Measurements from ENCODE around the gene SPP2. TPM values are rescaled to one million over a fixed set of nuclear protein-coding genes. Genes with fewer than 3 reads are reported as not detected.

Gene SPP2
- total and polyA plus RNA-seq, 5 donors from 2014 or later: not detected

- Mint-ChIP-seq H3K4me1 (peaks cover 0 to 5% (median 0%) of the 10 kb centered on the region in 4 donors), H3K9me3 (peaks cover 0 to 2% (median 0%) of the 10 kb centered on the region in 7 donors), H3K27me3 (peaks cover 25% of the 10 kb centered on the region), H3K27ac (no peak overlapping the region), H3K4me3 (no peak overlapping the region), H3K36me3 (no peaks in the 10 kb centered on the region)
- H3K9me3 ChIP-seq (ENCODE audit: control insufficient read depth in 2 of 2, low read length in 2 of 2): no peaks in the 10 kb centered on the region
- ATAC-seq (ENCODE audit: low read depth in 2 of 2) (no peak), DNase-seq (no peak)
- H3K36me3 ChIP-seq (ENCODE audit: control insufficient read depth, insufficient read depth, low read length): no peaks in the 10 kb centered on the region
- H3K4me3 ChIP-seq (ENCODE audit: low read depth, low read length): no peak overlapping the region
- no peaks in the 10 kb centered on the region for H3K4me1 ChIP-seq (ENCODE audit: control insufficient read depth, insufficient read depth, low read length, poor library complexity, severe bottlenecking)
- H3K27ac ChIP-seq (ENCODE audit: insufficient read depth, low read length, poor library complexity, severe bottlenecking): no peak overlapping the region
- peaks cover 7% of the 10 kb centered on the region for H3K27me3 ChIP-seq (ENCODE audit: control insufficient read depth, insufficient read depth, low read length)
Measured at GRCh38 chr2:234060236-234060635, 9.7 kb downstream of the SPP2 start.

- Mint-ChIP-seq H3K27ac (no peak overlapping the region), H3K4me1 (peaks cover 0 to 5% (median 0%) of the 10 kb centered on the region in 4 donors), H3K9me3 (peaks cover 0 to 5% (median 0%) of the 10 kb centered on the region in 7 donors), H3K4me3 (no peak overlapping the region), H3K27me3 (peaks cover 36% of the 10 kb centered on the region), H3K36me3 (no peaks in the 10 kb centered on the region)
- DNase-seq (no peak), ATAC-seq (ENCODE audit: low read depth in 2 of 2) (no peak)
- Histone ChIP-seq H3K4me1 (ENCODE audit: control insufficient read depth, insufficient read depth, low read length, poor library complexity, severe bottlenecking) (no peaks in the 10 kb centered on the region), H3K27me3 (ENCODE audit: control insufficient read depth, insufficient read depth, low read length) (peaks cover 11% of the 10 kb centered on the region), H3K36me3 (ENCODE audit: control insufficient read depth, insufficient read depth, low read length) (no peaks in the 10 kb centered on the region), H3K4me3 (ENCODE audit: low read depth, low read length) (no peak overlapping the region), H3K9me3 (ENCODE audit: control insufficient read depth in 2 of 2, low read length in 2 of 2) (no peaks in the 10 kb centered on the region), H3K27ac (ENCODE audit: insufficient read depth, low read length, poor library complexity, severe bottlenecking) (no peak overlapping the region)
Measured at GRCh38 chr2:234061624-234062257, 11.2 kb downstream of the SPP2 start.

- Mint-ChIP-seq H3K36me3 (no peaks in the 10 kb centered on the region), H3K4me3 (no peak overlapping the region), H3K27me3 (peaks cover 29% of the 10 kb centered on the region), H3K4me1 (peaks cover 0 to 2% (median 0%) of the 10 kb centered on the region in 4 donors), H3K27ac (no peak overlapping the region), H3K9me3 (peaks cover 0 to 8% (median 5%) of the 10 kb centered on the region in 7 donors)
- Histone ChIP-seq H3K9me3 (ENCODE audit: control insufficient read depth in 2 of 2, low read length in 2 of 2) (peaks cover 0 to 8% of the 10 kb centered on the region in 2 experiments), H3K4me3 (ENCODE audit: low read depth, low read length) (no peak overlapping the region), H3K27me3 (ENCODE audit: control insufficient read depth, insufficient read depth, low read length) (peaks cover 10% of the 10 kb centered on the region), H3K27ac (ENCODE audit: insufficient read depth, low read length, poor library complexity, severe bottlenecking) (no peak overlapping the region), H3K4me1 (ENCODE audit: control insufficient read depth, insufficient read depth, low read length, poor library complexity, severe bottlenecking) (no peaks in the 10 kb centered on the region), H3K36me3 (ENCODE audit: control insufficient read depth, insufficient read depth, low read length) (no peaks in the 10 kb centered on the region)
- ATAC-seq (ENCODE audit: low read depth in 2 of 2) (no peak), DNase-seq (no peak)
Measured at GRCh38 chr2:234066587-234066986, 16.1 kb downstream of the SPP2 start.

GRCh38 chr2:234071664-234072063 lies 21.2 kb downstream of the SPP2 start:
- no peak overlapping the region for H3K4me3 Mint-ChIP-seq
- H3K27ac Mint-ChIP-seq: no peak overlapping the region
- peaks cover 8% of the 10 kb centered on the region for H3K27me3 Mint-ChIP-seq
- no peak overlapping the region for H3K4me3 ChIP-seq (ENCODE audit: low read depth, low read length)
- H3K36me3 Mint-ChIP-seq: no peaks in the 10 kb centered on the region
- peaks cover 0 to 4% (median 0%) of the 10 kb centered on the region in 4 donors for H3K4me1 Mint-ChIP-seq
- H3K36me3 ChIP-seq (ENCODE audit: control insufficient read depth, insufficient read depth, low read length): no peaks in the 10 kb centered on the region
- H3K4me1 ChIP-seq (ENCODE audit: control insufficient read depth, insufficient read depth, low read length, poor library complexity, severe bottlenecking): no peaks in the 10 kb centered on the region
- peak; percentile 24 to 34 for ATAC-seq (ENCODE audit: low read depth in 2 of 2)
- peaks cover 0 to 8% (median 3%) of the 10 kb centered on the region in 7 donors for H3K9me3 Mint-ChIP-seq
- H3K9me3 ChIP-seq (ENCODE audit: control insufficient read depth in 2 of 2, low read length in 2 of 2): peaks cover 0 to 8% of the 10 kb centered on the region in 2 experiments
- DNase-seq: no peak
- no peak overlapping the region for H3K27ac ChIP-seq (ENCODE audit: insufficient read depth, low read length, poor library complexity, severe bottlenecking)
- H3K27me3 ChIP-seq (ENCODE audit: control insufficient read depth, insufficient read depth, low read length): peaks cover 5% of the 10 kb centered on the region

GRCh38 chr2:234072454-234072853 lies 22.0 kb downstream of the SPP2 start:
- peaks cover 0 to 8% (median 1%) of the 10 kb centered on the region in 7 donors for H3K9me3 Mint-ChIP-seq
- peaks cover 0 to 8% of the 10 kb centered on the region in 2 experiments for H3K9me3 ChIP-seq (ENCODE audit: control insufficient read depth in 2 of 2, low read length in 2 of 2)

GRCh38 chr2:234074751-234075517 lies 24.4 kb downstream of the SPP2 start:
- ATAC-seq (ENCODE audit: low read depth in 2 of 2) (no peak), DNase-seq (no peak)
- H3K4me3 ChIP-seq (ENCODE audit: low read depth, low read length): no peak overlapping the region
- Mint-ChIP-seq H3K4me1 (peaks cover 0 to 6% (median 0%) of the 10 kb centered on the region in 4 donors), H3K9me3 (peaks cover 0 to 5% (median 0%) of the 10 kb centered on the region in 7 donors), H3K27ac (no peak overlapping the region), H3K4me3 (no peak overlapping the region), H3K27me3 (peaks cover 9% of the 10 kb centered on the region), H3K36me3 (no peaks in the 10 kb centered on the region)
- no peaks in the 10 kb centered on the region for H3K36me3 ChIP-seq (ENCODE audit: control insufficient read depth, insufficient read depth, low read length)
- no peaks in the 10 kb centered on the region for H3K4me1 ChIP-seq (ENCODE audit: control insufficient read depth, insufficient read depth, low read length, poor library complexity, severe bottlenecking)
- H3K27me3 ChIP-seq (ENCODE audit: control insufficient read depth, insufficient read depth, low read length): no peaks in the 10 kb centered on the region
- H3K27ac ChIP-seq (ENCODE audit: insufficient read depth, low read length, poor library complexity, severe bottlenecking): no peak overlapping the region
- H3K9me3 ChIP-seq (ENCODE audit: control insufficient read depth in 2 of 2, low read length in 2 of 2): no peaks in the 10 kb centered on the region

More at GRCh38 chr2:234072454-234072853, 22.0 kb downstream of the SPP2 start:
- no peak overlapping the region for H3K27ac Mint-ChIP-seq
- H3K4me3 Mint-ChIP-seq: no peak overlapping the region
- DNase-seq (no peak), ATAC-seq (ENCODE audit: low read depth in 2 of 2) (no peak)
- H3K4me1 ChIP-seq (ENCODE audit: control insufficient read depth, insufficient read depth, low read length, poor library complexity, severe bottlenecking): no peaks in the 10 kb centered on the region
- no peak overlapping the region for H3K4me3 ChIP-seq (ENCODE audit: low read depth, low read length)
- H3K27me3 Mint-ChIP-seq: peaks cover 4% of the 10 kb centered on the region
- H3K36me3 ChIP-seq (ENCODE audit: control insufficient read depth, insufficient read depth, low read length): no peaks in the 10 kb centered on the region
- peaks cover 0 to 6% (median 0%) of the 10 kb centered on the region in 4 donors for H3K4me1 Mint-ChIP-seq
- peaks cover 2% of the 10 kb centered on the region for H3K27me3 ChIP-seq (ENCODE audit: control insufficient read depth, insufficient read depth, low read length)
- no peak overlapping the region for H3K27ac ChIP-seq (ENCODE audit: insufficient read depth, low read length, poor library complexity, severe bottlenecking)
- H3K36me3 Mint-ChIP-seq: no peaks in the 10 kb centered on the region

GRCh38 chr2:234075518-234075915 lies 25.0 kb downstream of the SPP2 start:
- Mint-ChIP-seq H3K27ac (no peak overlapping the region), H3K4me3 (no peak overlapping the region), H3K9me3 (peaks cover 0 to 2% (median 0%) of the 10 kb centered on the region in 7 donors), H3K36me3 (no peaks in the 10 kb centered on the region), H3K27me3 (peaks cover 13% of the 10 kb centered on the region), H3K4me1 (peaks cover 0 to 6% (median 0%) of the 10 kb centered on the region in 4 donors)
- H3K27ac ChIP-seq (ENCODE audit: insufficient read depth, low read length, poor library complexity, severe bottlenecking): no peak overlapping the region
- DNase-seq (no peak), ATAC-seq (ENCODE audit: low read depth in 2 of 2) (no peak)
- no peaks in the 10 kb centered on the region for H3K27me3 ChIP-seq (ENCODE audit: control insufficient read depth, insufficient read depth, low read length)
- no peaks in the 10 kb centered on the region for H3K36me3 ChIP-seq (ENCODE audit: control insufficient read depth, insufficient read depth, low read length)
- H3K4me1 ChIP-seq (ENCODE audit: control insufficient read depth, insufficient read depth, low read length, poor library complexity, severe bottlenecking): no peaks in the 10 kb centered on the region
- H3K4me3 ChIP-seq (ENCODE audit: low read depth, low read length): no peak overlapping the region
- H3K9me3 ChIP-seq (ENCODE audit: control insufficient read depth in 2 of 2, low read length in 2 of 2): no peaks in the 10 kb centered on the region

All from CD4-positive, CD25-positive, alpha-beta regulatory T cell (primary cell).